Neural cell (in vitro differentiated cells): ENCODE data around the gene SLC38A3. TPM values are rescaled to one million over a fixed set of nuclear protein-coding genes. Genes with fewer than 3 reads are reported as not detected.
"Not testable (repeated sequence)": the region's sequence is repeated elsewhere in the genome, so short reads cannot be mapped to it uniquely, and the experiment has no call there.

Experiments used
- H2AFZ ChIP-seq: fragments of 200-600, 300-800 bp; sonication (generic), shearing (Covaris generic); 2 replicates; pipeline ENCODE4 v1.6.0; 2014; ENCODE audit warnings: low read depth, mild to moderate bottlenecking, antibody characterized with exemption, low read length, moderate library complexity
- H3F3A ChIP-seq: fragments of 200-600 bp; shearing (Covaris generic); 2 replicates; pipeline ENCODE4 v1.6.1; 2016; ENCODE audit warnings: mild to moderate bottlenecking, moderate library complexity, mixed read lengths, antibody characterized with exemption, low read length; ENCODE audit not compliant: insufficient read depth, poor library complexity, severe bottlenecking
- H3K27ac ChIP-seq: fragments of 200-600, 300-800 bp; sonication (generic), shearing (Covaris generic); 2 replicates; pipeline ENCODE4 v1.5.1; 2014; ENCODE audit warnings: mild to moderate bottlenecking, low read length, moderate library complexity
- H3K27me3 ChIP-seq: fragments of 300-800, 200-600 bp; sonication (generic), shearing (Covaris generic); 2 replicates; pipeline ENCODE4 v1.6.0; 2014; ENCODE audit warnings: mild to moderate bottlenecking, low read depth, low read length, moderate library complexity; ENCODE audit not compliant: insufficient read depth
- H3K36me3 ChIP-seq: fragments of 300-800, 200-600 bp; sonication (generic), shearing (Covaris generic); 2 replicates; pipeline ENCODE4 v1.5.1; 2014; ENCODE audit warnings: mild to moderate bottlenecking, antibody characterized with exemption, low read length, moderate library complexity; ENCODE audit not compliant: insufficient read depth
- H3K4me2 ChIP-seq: fragments of 300-800, 200-600 bp; sonication (generic), shearing (Covaris generic); 2 replicates; pipeline ENCODE4 v1.6.0; 2014; ENCODE audit warnings: mild to moderate bottlenecking, low read length
- H3K4me3 ChIP-seq: fragments of 300-800, 200-600 bp; sonication (generic), shearing (Covaris generic); 2 replicates; pipeline ENCODE4 v1.5.1; 2014; ENCODE audit warnings: mild to moderate bottlenecking, low read length, moderate library complexity
- H3K79me2 ChIP-seq: fragments of 200-600 bp; shearing (Covaris generic); replicated peaks from 2 replicates; pipeline ENCODE4 v1.6.0; 2014; ENCODE audit warnings: mild to moderate bottlenecking, low read length, moderate library complexity; ENCODE audit not compliant: insufficient read depth
- H3K9ac ChIP-seq: fragments of 300-800, 200-600 bp; sonication (generic), shearing (Covaris generic); 2 replicates; pipeline ENCODE4 v1.6.1; 2016; ENCODE audit warnings: mild to moderate bottlenecking, low read length, mixed read lengths
- H3K9me2 ChIP-seq: fragments of 200-600 bp; shearing (Covaris generic); 2 replicates; pipeline ENCODE4 v1.6.1; 2016; ENCODE audit warnings: mild to moderate bottlenecking, low read length, mixed read lengths; ENCODE audit not compliant: insufficient read depth
- H3K9me3 ChIP-seq: fragments of 200-600, 300-800 bp; sonication (generic), shearing (Covaris generic); 2 replicates; pipeline ENCODE4 v1.6.1; 2016; ENCODE audit warnings: mild to moderate bottlenecking, mixed run types, low read length, moderate library complexity, mixed read lengths
- H4K20me1 ChIP-seq: fragments of 200-600 bp; shearing (Covaris generic); 2 replicates; pipeline ENCODE4 v1.6.1; 2016; ENCODE audit warnings: mild to moderate bottlenecking, mixed run types; ENCODE audit not compliant: insufficient read depth
- EP300 ChIP-seq: fragments of 450-650 bp; conservative IDR thresholded peaks from 2 replicates; pipeline ENCODE4 v1.6.1; 2014; ENCODE audit warnings: antibody characterized with exemption, mild to moderate bottlenecking, moderate library complexity; ENCODE audit not compliant: poor library complexity, severe bottlenecking
- EZH2 ChIP-seq: fragments of 200-600, 300-800 bp; shearing (Covaris generic), sonication (generic); IDR thresholded peaks from 2 replicates; pipeline ENCODE4 v1.6.1; 2014; ENCODE audit warnings: antibody characterized with exemption, low read length, borderline replicate concordance, mild to moderate bottlenecking; ENCODE audit not compliant: insufficient read depth, poor library complexity, severe bottlenecking
- MXI1 ChIP-seq: fragments of 450-650 bp; conservative IDR thresholded peaks from 2 replicates; pipeline ENCODE4 v1.6.1; 2014; ENCODE audit warnings: antibody characterized with exemption, mild to moderate bottlenecking; ENCODE audit not compliant: poor library complexity, severe bottlenecking
- POLR2AphosphoS5 ChIP-seq: IDR thresholded peaks from 2 replicates; pipeline ENCODE4 v1.6.1; 2012
- RAD21 ChIP-seq: fragments of 450-650 bp; conservative IDR thresholded peaks from 2 replicates; pipeline ENCODE4 v1.6.1; 2014; ENCODE audit warnings: antibody characterized with exemption, mild to moderate bottlenecking, moderate library complexity
- SMC3 ChIP-seq: fragments of 450-650 bp; conservative IDR thresholded peaks from 2 replicates; pipeline ENCODE4 v1.6.1; 2014; ENCODE audit warnings: antibody characterized with exemption, mild to moderate bottlenecking, moderate library complexity; ENCODE audit not compliant: poor library complexity
- TAF1 ChIP-seq: IDR thresholded peaks from 2 replicates; pipeline ENCODE4 v1.6.1; 2012; ENCODE audit warnings: low read depth
- polyA plus RNA-seq: library from polyadenylated mRNA; depleted of rRNA; stranded (reverse); fragments of >200 nt; gene quantifications from 2 replicates; pipeline ENCODE4 v1.2.3, GENCODE V29; 2014
- TF ChIP-seq, protein P1 (sequence below): fragments of 450-650 bp; IDR thresholded peaks from 2 replicates; pipeline ENCODE4 v1.5.1; 2014; ENCODE audit warnings: antibody characterized with exemption, mild to moderate bottlenecking, moderate library complexity; ENCODE audit not compliant: poor library complexity, severe bottlenecking
- TF ChIP-seq, protein P2 (sequence below): IDR thresholded peaks from 2 replicates; pipeline ENCODE4 v1.6.1; 2012; ENCODE audit warnings: borderline replicate concordance

SLC38A3 gene
- polyA plus RNA-seq, 1 donor from 2014 or later: not detected

DNA sequence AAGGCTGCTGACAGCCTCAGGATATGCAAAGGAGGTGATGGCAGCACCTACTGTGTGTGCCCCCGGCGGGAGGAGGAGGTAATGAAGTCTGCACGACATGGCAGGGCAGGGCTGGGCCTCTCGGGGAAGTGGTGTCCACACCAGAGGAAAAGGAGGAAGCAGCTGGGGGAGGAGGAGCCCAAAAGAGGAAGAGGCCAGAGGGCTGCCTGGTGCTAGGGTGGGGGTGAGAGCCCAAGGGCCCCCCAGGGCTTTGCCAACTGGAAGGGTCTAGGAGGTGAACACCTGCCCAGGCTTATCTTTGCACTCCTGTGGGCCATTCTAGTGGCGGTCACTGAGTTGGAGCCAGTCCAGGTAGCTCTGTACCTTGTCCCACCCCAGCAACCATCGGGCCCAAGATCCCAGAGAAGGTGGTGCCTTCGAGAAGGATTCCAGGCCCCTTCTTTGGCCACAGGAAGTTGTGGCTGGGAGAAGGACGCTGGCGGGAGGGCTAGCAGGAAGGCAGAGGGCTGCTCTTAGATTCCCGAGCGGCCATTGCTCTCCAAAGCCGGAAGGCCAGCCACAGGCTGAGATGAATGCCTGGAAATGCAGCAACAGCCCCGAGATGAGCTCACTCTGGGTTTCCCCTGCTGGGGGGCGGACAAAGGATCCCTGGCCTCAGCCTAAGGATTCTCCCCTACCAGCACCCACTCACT lies 37.9 kb downstream of the SLC38A3 start:
- no peak overlapping the region for H3K27ac ChIP-seq
- no peaks in the 10 kb centered on the region for H3K27me3 ChIP-seq
- TF ChIP-seq POLR2AphosphoS5 (no peak), TAF1 (no peak), EZH2 (no peak), MXI1 (no peak), SMC3 (no peak), RAD21 (no peak), EP300 (no peak)
- TF ChIP-seq, protein P1, sequence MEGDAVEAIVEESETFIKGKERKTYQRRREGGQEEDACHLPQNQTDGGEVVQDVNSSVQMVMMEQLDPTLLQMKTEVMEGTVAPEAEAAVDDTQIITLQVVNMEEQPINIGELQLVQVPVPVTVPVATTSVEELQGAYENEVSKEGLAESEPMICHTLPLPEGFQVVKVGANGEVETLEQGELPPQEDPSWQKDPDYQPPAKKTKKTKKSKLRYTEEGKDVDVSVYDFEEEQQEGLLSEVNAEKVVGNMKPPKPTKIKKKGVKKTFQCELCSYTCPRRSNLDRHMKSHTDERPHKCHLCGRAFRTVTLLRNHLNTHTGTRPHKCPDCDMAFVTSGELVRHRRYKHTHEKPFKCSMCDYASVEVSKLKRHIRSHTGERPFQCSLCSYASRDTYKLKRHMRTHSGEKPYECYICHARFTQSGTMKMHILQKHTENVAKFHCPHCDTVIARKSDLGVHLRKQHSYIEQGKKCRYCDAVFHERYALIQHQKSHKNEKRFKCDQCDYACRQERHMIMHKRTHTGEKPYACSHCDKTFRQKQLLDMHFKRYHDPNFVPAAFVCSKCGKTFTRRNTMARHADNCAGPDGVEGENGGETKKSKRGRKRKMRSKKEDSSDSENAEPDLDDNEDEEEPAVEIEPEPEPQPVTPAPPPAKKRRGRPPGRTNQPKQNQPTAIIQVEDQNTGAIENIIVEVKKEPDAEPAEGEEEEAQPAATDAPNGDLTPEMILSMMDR: no peak
- TF ChIP-seq, protein P2, sequence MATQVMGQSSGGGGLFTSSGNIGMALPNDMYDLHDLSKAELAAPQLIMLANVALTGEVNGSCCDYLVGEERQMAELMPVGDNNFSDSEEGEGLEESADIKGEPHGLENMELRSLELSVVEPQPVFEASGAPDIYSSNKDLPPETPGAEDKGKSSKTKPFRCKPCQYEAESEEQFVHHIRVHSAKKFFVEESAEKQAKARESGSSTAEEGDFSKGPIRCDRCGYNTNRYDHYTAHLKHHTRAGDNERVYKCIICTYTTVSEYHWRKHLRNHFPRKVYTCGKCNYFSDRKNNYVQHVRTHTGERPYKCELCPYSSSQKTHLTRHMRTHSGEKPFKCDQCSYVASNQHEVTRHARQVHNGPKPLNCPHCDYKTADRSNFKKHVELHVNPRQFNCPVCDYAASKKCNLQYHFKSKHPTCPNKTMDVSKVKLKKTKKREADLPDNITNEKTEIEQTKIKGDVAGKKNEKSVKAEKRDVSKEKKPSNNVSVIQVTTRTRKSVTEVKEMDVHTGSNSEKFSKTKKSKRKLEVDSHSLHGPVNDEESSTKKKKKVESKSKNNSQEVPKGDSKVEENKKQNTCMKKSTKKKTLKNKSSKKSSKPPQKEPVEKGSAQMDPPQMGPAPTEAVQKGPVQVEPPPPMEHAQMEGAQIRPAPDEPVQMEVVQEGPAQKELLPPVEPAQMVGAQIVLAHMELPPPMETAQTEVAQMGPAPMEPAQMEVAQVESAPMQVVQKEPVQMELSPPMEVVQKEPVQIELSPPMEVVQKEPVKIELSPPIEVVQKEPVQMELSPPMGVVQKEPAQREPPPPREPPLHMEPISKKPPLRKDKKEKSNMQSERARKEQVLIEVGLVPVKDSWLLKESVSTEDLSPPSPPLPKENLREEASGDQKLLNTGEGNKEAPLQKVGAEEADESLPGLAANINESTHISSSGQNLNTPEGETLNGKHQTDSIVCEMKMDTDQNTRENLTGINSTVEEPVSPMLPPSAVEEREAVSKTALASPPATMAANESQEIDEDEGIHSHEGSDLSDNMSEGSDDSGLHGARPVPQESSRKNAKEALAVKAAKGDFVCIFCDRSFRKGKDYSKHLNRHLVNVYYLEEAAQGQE: no peak
- H3K36me3 ChIP-seq: no peaks in the 10 kb centered on the region
- H3K4me3 ChIP-seq: no peak overlapping the region
- H3K79me2 ChIP-seq: peaks cover 88% of the 10 kb centered on the region
- no peak overlapping the region for H2AFZ ChIP-seq
- no peaks in the 10 kb centered on the region for H3K9me3 ChIP-seq
- no peak overlapping the region for H3K9ac ChIP-seq
- H4K20me1 ChIP-seq: no peaks in the 10 kb centered on the region
- H3K9me2 ChIP-seq: no peaks in the 10 kb centered on the region
- H3K4me2 ChIP-seq: no peak overlapping the region
- no peaks in the 10 kb centered on the region for H3F3A ChIP-seq

DNA sequence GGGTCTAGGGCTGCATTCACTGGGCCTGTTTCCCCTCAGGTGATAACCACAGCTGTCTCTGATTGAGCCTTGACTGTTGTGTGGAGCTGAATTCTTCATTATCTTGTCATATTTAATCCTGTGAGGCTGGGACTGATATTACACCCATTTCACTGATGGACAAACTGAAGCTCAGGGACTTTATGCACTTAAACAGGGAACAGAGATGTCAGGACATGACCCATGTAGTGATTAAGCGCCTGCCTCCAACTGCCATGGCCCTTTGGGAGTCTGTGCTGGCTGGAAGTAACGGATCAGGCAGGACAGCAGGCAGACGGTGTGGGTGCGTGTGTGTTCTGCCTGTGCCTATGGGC lies 38.4 kb downstream of the SLC38A3 start:
- Histone ChIP-seq H3K79me2 (peaks cover 88% of the 10 kb centered on the region), H4K20me1 (no peaks in the 10 kb centered on the region), H3K27ac (no peak overlapping the region), H3K9ac (no peak overlapping the region), H3K36me3 (no peaks in the 10 kb centered on the region), H3K9me3 (no peaks in the 10 kb centered on the region), H2AFZ (no peak overlapping the region), H3K27me3 (no peaks in the 10 kb centered on the region), H3K4me3 (no peak overlapping the region), H3K9me2 (no peaks in the 10 kb centered on the region), H3K4me2 (no peak overlapping the region), H3F3A (no peaks in the 10 kb centered on the region)
- TF ChIP-seq, protein P1: no peak
- TF ChIP-seq TAF1 (no peak), MXI1 (no peak)

DNA sequence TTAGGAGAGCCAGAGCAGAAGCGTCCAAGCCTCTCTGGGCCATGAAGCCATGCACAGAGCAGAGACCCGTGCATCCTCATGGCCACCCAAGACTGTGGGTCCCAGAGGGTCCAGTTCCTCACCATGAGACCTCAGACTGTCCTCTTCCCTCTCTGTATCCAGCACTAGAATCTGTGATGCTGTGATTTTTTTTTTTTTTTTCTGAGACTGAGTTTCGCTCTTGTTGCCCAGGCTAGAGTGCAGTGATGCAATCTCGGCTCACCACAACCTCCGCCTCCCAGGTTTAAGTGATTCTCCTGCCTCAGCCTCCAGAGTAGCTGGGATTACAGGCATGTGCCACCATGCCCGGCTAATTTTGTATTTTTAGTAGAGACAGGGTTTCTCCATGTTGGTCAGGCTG lies 39.7 kb downstream of the SLC38A3 start:
- not testable (repeated sequence) for H3K36me3 ChIP-seq, H4K20me1 ChIP-seq, H3K4me3 ChIP-seq, H2AFZ ChIP-seq, H3K4me2 ChIP-seq, H3K9ac ChIP-seq, H3K27me3 ChIP-seq, H3F3A ChIP-seq, H3K9me2 ChIP-seq, H3K9me3 ChIP-seq
- Histone ChIP-seq H3K79me2 (peaks cover 88% of the 10 kb centered on the region), H3K27ac (peak overlapping the region; percentile 96)
